Stimulated activated naive CD4-positive, alpha-beta T cell (primary cell): ENCODE measurements around the gene PDE6D.
"Not testable (repeated sequence)": the region's sequence is repeated elsewhere in the genome, so short reads cannot be mapped to it uniquely, and the experiment has no call there.

Experiments
- DNase-seq, 6 experiments: peaks; one replicate each; lab custom pipeline; 2025; lab: John Stamatoyannopoulos, UW

Gene PDE6D

GRCh38 chr2:231769170-231770136, 11.6 kb downstream of the PDE6D start:
- DNase-seq = no peak

DNA sequence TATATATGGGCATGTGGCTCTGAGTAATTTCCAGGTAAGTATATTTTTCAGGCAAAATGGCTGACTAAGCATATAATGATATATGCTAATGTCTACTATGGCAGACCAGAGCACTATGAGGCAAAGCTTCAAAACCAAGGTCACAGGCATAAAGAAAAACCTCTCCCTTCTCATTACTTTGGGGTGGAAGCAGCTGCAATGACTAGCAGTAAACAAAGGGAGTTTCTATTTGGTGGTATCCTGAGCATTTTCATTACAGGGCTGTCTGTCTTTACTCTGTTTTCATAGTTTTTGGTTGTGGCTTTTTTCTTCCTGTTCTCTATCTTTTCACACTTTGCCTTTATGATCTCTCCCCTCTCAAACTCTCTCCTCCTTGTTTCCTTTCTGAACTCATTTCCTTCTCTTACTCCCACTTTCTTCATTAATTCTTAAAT, 15.6 kb downstream of the PDE6D start:
- DNase-seq = no peak

DNA sequence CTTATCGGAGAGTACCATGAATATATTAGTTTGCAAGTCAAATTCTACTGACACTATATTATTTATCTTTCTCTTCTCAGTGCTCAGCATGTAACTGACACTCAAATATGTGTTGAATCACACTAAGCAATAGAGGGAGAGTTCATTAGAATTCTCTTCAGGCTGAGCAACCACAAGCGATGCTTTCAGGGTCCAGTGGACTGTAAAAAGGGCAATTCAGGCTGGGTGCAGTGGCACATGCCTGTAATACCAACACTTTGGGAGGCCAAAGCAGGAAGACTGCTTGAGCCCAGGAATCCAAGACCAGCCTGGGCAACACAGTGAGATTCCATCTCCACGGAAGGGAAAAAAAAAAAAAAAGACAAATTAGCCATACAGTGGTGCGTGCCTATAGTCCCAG, 16.3 kb downstream of the PDE6D start:
- no peak for DNase-seq

DNA sequence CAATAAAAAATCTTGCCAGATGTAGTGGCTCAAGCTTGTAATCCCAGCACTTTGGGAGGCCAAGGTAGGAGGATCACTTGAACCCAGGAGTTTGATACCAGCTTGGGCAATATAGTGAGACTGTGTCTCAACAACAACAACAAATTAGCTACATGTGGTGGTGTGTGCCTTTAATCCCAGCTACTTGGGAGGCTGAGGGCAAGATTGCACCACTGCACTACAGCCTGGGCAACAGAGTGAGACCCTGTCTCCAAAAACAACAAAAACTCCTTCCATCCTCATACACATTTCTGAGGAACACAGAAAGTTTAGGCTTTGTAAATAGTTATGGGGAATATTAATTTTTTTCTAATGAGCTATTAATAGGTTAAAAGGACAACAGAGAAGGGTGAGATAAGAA, 17.0 kb downstream of the PDE6D start:
- no peak for DNase-seq

GRCh38 chr2:231761735-231762134, 19.3 kb downstream of the PDE6D start:
- DNase-seq = no peak

GRCh38 chr2:231752061-231752460, 29.0 kb downstream of the PDE6D start:
- DNase-seq = no peak

DNA sequence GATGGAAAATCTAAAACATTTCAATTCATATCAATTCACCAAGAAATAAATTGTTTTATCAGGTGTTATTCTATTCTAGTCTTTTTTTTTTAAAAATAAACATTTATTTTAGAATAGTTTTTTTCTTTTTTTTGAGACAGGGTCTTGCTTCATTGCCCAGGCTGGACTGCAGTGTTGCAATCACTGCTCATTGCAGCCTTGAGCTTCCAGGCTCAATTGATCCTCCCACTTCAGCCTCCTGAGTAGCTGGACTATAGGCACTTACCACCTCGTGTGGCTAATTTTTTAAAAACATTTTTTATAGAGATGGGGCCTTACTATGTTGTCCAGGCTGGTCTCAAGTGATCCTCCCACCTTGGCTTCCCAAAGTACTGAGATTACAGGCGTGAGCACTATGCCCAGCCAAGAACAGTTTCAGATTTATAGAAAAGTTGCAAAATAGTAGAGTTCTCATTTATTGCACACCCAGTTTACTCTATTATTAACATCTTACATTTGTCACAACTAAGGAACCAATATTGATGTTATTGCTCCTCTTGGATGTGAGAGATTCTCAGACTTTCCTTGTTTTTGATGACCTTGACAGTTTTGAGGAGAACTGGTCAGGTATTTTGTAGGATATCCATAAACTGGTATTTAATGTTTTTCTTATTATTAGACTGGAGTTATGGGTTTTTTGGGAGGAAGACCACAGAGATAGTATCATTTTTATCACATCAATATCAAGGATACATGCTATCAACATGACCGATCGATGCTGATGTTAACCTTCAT, 29.9 kb downstream of the PDE6D start:
- no peak for DNase-seq

DNA sequence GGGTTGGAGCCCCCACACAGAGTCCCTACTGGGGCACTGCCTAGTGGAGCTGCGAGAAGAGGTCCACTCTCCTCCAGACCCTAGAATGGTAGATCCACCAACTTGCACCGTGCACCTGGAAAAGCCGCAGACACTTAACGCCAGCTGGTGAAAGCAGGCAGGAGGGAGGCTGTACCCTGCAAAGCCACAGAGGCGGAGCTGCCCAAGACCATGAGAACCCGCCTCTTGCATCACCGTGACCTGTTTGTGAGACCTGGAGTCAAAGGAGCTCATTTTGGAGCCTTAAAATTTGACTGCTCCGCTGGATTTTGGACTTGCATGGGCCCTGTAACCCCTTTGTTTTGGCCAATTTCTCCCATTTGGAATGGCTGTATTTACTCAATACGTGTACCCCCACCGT, 32.1 kb downstream of the PDE6D start:
- not testable (repeated sequence) for DNase-seq

DNA sequence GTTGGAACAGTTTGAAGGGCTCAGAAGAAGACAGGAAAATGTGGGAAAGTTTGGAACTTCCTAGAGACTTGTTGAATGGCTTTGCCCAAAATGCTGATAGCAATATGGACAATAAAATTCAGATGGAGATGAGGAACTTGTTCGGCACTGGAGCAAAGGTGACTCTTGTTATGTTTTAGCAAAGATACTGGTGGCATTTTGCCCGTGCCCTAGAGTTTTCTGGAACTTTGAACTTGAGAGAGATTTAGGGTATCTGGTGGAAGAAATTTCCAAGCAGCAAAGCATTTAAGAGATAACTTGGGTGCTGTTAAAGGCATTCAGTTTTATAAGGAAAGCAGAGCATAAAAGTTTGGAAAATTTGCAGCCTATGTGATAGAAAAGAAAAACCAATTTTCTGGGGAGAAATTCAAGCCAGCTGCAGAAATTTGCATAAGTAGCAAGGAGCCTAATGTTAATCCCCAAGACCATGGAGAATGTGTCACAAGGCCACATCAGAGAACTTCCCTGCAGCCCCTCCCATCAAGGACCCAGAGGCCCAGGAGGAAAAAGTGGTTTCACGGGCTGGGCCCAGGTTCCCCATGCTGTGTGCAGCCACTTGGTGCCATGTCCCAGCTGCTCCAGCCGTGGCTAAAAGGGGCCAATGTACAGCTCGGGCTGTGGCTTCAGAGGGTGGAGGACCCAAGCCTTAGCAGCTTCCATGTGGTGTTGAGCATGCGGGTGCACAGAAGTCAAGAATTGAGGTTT, 32.8 kb downstream of the PDE6D start:
- DNase-seq = not testable (repeated sequence)

DNA sequence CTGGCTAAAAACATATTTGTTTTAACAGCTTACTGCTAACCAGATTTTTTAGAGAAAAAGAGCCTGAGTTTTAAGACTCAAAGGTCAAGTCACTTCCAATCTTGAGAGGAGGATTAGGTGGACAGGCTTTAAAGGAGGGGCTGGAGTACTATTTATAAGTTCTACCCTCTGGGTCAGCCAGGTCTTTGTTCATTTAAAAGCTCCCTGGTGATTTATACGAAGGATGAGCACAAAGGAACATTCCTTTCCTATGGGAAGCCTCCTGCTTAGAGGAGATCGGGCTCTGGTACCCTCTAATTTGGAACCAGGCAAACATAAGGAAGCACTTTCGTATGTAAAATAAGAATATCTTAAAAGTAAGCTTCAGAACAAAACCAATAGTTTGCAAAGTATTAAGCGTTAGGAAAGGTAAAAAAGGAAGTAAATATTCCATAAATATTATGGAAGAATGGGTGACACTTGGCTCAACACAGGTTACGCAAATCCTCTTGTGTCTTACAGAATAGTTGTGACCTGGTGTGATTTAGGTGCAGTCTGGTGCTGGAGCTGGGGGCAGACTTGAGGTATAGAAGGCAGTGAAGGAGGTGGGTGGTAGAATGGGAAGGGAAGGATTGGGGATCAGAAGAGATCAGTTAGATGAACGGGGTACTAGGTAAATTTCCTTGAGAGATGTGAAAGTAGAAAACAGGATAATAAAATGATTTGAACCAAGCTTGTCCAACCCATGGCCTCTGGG, 35.6 kb downstream of the PDE6D start:
- no peak for DNase-seq

- no peak for DNase-seq
These were observed 37.5 kb downstream of the PDE6D start for GRCh38 chr2:231743376-231744116.

DNA sequence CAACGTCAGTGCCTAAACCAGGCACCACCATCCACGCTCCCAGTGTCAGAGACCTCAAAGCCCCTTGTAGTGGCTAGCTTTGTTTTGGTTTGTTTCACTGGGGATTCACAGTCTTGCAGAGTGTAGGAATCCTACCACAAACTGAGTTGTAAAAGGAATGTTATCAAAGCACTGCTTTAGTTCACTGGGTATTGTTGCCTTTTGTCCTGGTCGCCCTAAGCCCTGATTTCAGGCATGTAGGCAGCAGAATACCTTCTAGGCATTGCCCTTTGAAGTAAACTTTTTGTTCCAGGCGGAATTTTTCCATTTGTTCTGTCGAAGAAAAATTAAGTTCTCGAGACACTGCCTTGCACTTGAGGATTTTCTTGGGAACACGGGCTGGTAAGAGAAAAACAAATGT, 43.3 kb downstream of the PDE6D start:
- no peak for DNase-seq

GRCh38 chr2:231732604-231733003, 48.5 kb downstream of the PDE6D start:
- no peak for DNase-seq

- no peak for DNase-seq
These were observed 53.5 kb downstream of the PDE6D start for GRCh38 chr2:231727621-231728020.

GRCh38 chr2:231726276-231726675, 54.8 kb downstream of the PDE6D start:
- DNase-seq = no peak

- DNase-seq = no peak
These were observed 55.6 kb downstream of the PDE6D start for GRCh38 chr2:231725476-231725875.

DNA sequence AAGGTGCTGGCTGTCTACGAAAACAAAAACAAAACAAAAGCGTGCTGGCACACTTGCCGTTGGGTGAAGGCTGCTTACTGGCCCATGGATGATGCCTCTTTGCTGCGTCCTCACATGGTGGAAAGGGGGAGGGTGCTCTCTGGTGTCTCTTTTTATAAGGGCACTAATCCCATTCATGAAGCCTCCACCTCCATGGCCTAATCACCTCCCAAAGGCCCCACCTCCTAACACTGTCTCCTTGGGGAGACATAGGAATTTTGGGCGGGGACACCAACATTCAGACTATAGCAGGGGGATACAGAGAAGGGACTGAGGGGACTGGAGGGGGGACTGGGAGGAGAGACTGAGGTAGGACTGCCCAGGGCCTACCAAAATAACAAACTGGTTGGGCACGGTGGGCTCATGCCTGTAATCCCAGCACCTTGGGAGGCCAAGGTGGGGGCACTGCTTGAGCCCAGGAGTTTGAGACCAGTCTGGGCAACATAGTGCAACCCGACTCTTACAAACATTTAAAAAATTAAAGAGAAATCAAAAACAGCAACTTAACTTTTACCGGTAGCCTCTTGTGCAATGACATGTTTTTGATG, 58.3 kb downstream of the PDE6D start:
- DNase-seq = no peak

DNA sequence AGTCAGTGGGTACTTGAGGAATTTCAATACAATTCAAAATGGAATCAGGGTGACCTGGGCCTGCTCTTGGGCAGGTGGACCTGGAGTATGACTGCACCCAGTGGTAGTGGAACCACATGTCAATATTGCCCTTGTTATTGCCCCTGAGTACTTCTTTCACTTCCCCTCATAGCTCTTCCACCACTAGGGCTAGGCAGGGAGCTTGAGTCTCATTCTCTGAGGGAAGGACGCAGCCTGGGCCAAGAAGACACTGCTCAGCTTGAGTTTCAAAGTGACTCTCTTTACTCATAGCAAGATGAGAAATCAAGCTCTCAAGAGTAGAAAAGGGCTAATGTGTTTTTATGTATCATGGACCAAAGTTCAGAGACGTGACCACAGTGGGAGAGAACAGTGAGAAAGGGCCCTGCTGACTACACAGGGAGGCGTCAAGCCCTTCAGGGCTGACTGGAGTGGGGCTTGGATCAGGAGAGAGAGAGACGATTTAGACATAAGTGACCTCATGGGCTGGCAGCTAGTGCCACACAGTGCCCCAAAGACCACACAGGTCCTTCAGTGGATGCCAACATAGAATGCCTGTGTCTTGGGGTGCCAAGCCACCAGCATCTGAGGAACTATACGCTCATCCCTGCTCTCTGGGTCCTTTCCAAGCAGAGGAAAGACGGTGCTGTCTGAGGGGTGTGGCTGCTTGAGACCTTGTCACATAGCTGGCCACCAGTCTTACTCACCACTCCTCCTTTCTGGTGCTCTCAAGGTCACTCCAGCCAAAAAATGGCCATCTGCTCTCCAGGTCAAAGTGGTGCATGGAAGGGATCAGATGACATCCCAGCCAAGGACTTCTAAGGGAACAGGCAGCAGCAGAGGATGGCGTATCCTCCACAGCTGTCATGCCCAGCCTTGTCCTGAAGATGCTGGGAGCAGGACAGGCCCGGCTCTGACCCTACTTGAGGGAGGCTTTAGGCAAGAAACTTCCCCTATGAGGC, 59.8 kb downstream of the PDE6D start:
- DNase-seq = no peak

GRCh38 chr2:231720292-231720986, 60.6 kb downstream of the PDE6D start:
- no peak for DNase-seq
